ENCODE results near the gene BRIP1.

Gene BRIP1

GRCh38 chr17:61803216-61803615, 60.1 kb downstream of the BRIP1 start:
- ChIA-PET POLR2A (no interaction called here), CTCF (no interaction called here)
- no peak for TF ChIP-seq CTCF (IDR thresholded peaks at IDR 0.05; ENCODE audit: control extremely low read depth, extremely low read depth, low read depth, missing control alignments)
- no peak for DNase-seq (ENCODE audit: extremely low spot score)

DNA sequence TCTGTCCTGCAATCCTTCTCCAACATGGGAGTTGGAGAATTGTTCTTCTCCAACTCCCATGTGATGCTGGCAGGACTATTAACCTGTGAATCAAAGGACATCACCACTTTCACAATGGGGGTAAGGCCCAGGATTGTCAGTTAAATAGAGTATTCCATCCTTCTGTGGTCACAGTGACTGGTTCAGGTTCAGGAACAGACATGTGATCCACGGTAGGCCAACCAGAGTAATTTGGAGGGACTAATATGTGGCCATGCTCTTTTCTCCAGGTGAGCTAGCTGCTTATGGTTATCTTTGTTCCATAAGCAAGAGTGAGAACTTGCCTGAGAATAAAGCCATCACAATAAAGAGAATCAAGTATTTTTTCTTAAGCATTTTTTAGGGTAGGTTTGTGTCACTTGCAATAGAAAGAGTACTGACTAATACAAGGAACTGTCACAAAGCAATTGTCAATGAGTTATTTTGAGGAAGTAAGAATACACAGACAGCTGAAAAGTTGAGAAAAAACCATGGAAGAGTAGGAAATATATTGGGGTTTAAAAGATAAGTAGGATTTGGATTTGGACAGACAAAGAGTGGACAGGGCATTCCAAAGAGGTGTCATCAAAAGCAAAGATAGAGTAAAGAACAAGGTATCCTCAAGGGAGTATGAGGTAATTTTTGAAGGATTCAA, 63.4 kb downstream of the BRIP1 start:
- no peak for TF ChIP-seq CTCF (IDR thresholded peaks at IDR 0.05; ENCODE audit: control extremely low read depth, extremely low read depth, low read depth, missing control alignments)
- POLR2A ChIA-PET, result interaction anchor here (0.6 kb wide), 1 partner anchor 41 kb away, joined by 5 read pairs; no protein-coding TSS in a partner anchor
- no peak for DNase-seq (ENCODE audit: extremely low spot score)
- CTCF ChIA-PET, result interaction anchor here (1.2 to 1.8 kb wide), 2 partner anchors 16 to 19 kb away, joined by 4 to 5 read pairs; no protein-coding TSS in a partner anchor

- DNase-seq (ENCODE audit: extremely low spot score), result no peak
- POLR2A ChIA-PET, result no interaction called here
- CTCF ChIA-PET, result interaction anchor here (0.8 to 1.4 kb wide), 4 partner anchors 9 to 18 kb away, joined by 3 to 4 read pairs (median 3); no protein-coding TSS in a partner anchor
- TF ChIP-seq CTCF (IDR thresholded peaks at IDR 0.05; ENCODE audit: control extremely low read depth, extremely low read depth, low read depth, missing control alignments), result no peak
These were observed 66.0 kb downstream of the BRIP1 start for GRCh38 chr17:61797283-61797682.

- DNase-seq (ENCODE audit: extremely low spot score), result no peak
- ChIA-PET CTCF (interaction anchor here (0.9 to 1.9 kb wide), 4 partner anchors 10 to 314 kb away, joined by 3 to 5 read pairs (median 4); no protein-coding TSS in a partner anchor), POLR2A (no interaction called here)
- TF ChIP-seq CTCF (IDR thresholded peaks at IDR 0.05; ENCODE audit: control extremely low read depth, extremely low read depth, low read depth, missing control alignments), result no peak
These were observed 67.8 kb downstream of the BRIP1 start for GRCh38 chr17:61795546-61795945.

- DNase-seq (ENCODE audit: extremely low spot score), result no peak
- TF ChIP-seq CTCF (IDR thresholded peaks at IDR 0.05; ENCODE audit: control extremely low read depth, extremely low read depth, low read depth, missing control alignments), result no peak
- POLR2A ChIA-PET, result no interaction called here
- CTCF ChIA-PET, result no interaction called here
These were observed 68.5 kb downstream of the BRIP1 start for GRCh38 chr17:61794792-61795191.

DNA sequence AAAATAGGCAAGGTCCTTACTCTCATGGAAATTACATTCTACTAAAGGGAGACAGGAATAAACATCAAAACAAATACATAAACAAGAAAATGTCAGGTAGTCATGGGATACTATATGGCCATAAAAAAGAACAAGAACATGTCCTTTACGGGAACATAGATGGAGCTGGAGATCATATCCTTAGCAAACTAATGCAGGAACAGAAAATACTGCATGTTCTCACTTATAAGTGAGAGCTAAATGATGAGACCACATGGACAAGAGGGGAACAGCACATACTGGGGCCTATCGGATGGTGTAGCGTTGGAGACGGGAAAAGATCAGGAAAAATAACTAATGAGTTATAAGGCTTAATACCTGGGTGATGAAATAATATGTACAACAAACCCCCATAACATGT, 69.1 kb downstream of the BRIP1 start:
- no peak for TF ChIP-seq CTCF (IDR thresholded peaks at IDR 0.05; ENCODE audit: control extremely low read depth, extremely low read depth, low read depth, missing control alignments)
- no peak for DNase-seq (ENCODE audit: extremely low spot score)
- POLR2A ChIA-PET, result no interaction called here
- CTCF ChIA-PET, result no interaction called here

Data from GM10248 (cell line).